Cardiac muscle cell (in vitro differentiated cells and primary cell): ENCODE measurements around the gene CCSER2. TPM values are rescaled to one million over a fixed set of nuclear protein-coding genes. Genes with fewer than 3 reads are reported as not detected.
"Not testable (repeated sequence)": the region's sequence is repeated elsewhere in the genome, so short reads cannot be mapped to it uniquely, and the experiment has no call there.

ENCODE experiments used
- DNase-seq, 2 donors: peaks; one replicate each; pipeline versions ENCODE4 v3.0.0 to v3.0.0-alpha.2; 2010 to 2017; ENCODE audit warnings: low read depth in 1 of 2, low spot score in 1 of 2
- H3K27ac ChIP-seq: fragments of 200-600 bp; sonication (generic); 2 replicates; pipeline ENCODE4 v1.5.1; 2016
- H3K27me3 ChIP-seq: fragments of 200-600 bp; sonication (generic); 2 replicates; pipeline ENCODE4 v1.6.0; 2016; ENCODE audit warnings: control low read depth
- H3K36me3 ChIP-seq: fragments of 200-600 bp; sonication (generic); 2 replicates; pipeline ENCODE4 v1.5.1; 2016; ENCODE audit warnings: control low read depth
- H3K4me1 ChIP-seq: fragments of 200-600 bp; sonication (generic); 2 replicates; pipeline ENCODE4 v1.8.1; 2017; ENCODE audit warnings: low read depth, mild to moderate bottlenecking, mixed run types
- H3K4me3 ChIP-seq: fragments of 200-600 bp; sonication (generic); 2 replicates; pipeline ENCODE4 v1.5.1; 2016; ENCODE audit warnings: mild to moderate bottlenecking
- H3K9me3 ChIP-seq: fragments of 200-600 bp; sonication (generic); 2 replicates; pipeline ENCODE4 v1.5.1; 2017; ENCODE audit warnings: low read depth, mild to moderate bottlenecking, control low read depth
- polyA plus RNA-seq: library from polyadenylated mRNA; unstranded; fragments of >200 nt; fragmentation: Nextera tagmentation; extraction: Ambion mirVana; gene quantifications from 2 replicates; pipeline ENCODE4 v1.2.1, GENCODE V29; 2016
- total RNA-seq: library from RNA; depleted of rRNA; stranded (reverse); fragments of >200 nt; gene quantifications from 2 replicates; pipeline ENCODE4 v1.2.3, GENCODE V29; 2016
- TF ChIP-seq, protein P1 (sequence below): IDR thresholded peaks from 2 replicates; pipeline ENCODE4 v1.5.1; 2012; ENCODE audit warnings: low read depth, mild to moderate bottlenecking, low read length

The CCSER2 gene
- total and polyA plus RNA-seq, 2 experiments from 2014 or later, result 22.5 to 32.9 TPM

- TF ChIP-seq, protein P1, sequence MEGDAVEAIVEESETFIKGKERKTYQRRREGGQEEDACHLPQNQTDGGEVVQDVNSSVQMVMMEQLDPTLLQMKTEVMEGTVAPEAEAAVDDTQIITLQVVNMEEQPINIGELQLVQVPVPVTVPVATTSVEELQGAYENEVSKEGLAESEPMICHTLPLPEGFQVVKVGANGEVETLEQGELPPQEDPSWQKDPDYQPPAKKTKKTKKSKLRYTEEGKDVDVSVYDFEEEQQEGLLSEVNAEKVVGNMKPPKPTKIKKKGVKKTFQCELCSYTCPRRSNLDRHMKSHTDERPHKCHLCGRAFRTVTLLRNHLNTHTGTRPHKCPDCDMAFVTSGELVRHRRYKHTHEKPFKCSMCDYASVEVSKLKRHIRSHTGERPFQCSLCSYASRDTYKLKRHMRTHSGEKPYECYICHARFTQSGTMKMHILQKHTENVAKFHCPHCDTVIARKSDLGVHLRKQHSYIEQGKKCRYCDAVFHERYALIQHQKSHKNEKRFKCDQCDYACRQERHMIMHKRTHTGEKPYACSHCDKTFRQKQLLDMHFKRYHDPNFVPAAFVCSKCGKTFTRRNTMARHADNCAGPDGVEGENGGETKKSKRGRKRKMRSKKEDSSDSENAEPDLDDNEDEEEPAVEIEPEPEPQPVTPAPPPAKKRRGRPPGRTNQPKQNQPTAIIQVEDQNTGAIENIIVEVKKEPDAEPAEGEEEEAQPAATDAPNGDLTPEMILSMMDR, result no peak
- DNase-seq, result no peak
- no peaks in the 10 kb centered on the region for H3K4me1 ChIP-seq
- no peaks in the 10 kb centered on the region for H3K36me3 ChIP-seq
- H3K9me3 ChIP-seq, result no peaks in the 10 kb centered on the region
- H3K27me3 ChIP-seq, result no peaks in the 10 kb centered on the region
- no peak overlapping the region for H3K27ac ChIP-seq
- H3K4me3 ChIP-seq, result no peak overlapping the region
These were observed 13.1 kb downstream of the CCSER2 start for GRCh38 chr10:84341538-84341856.

- H3K9me3 ChIP-seq, result no peaks in the 10 kb centered on the region
- H3K4me1 ChIP-seq, result no peaks in the 10 kb centered on the region
- no peak for DNase-seq
- H3K27ac ChIP-seq, result no peak overlapping the region
- no peaks in the 10 kb centered on the region for H3K27me3 ChIP-seq
- TF ChIP-seq, protein P1, result no peak
- H3K36me3 ChIP-seq, result no peaks in the 10 kb centered on the region
- no peak overlapping the region for H3K4me3 ChIP-seq
These were observed 13.6 kb downstream of the CCSER2 start for GRCh38 chr10:84341983-84342382.

DNA sequence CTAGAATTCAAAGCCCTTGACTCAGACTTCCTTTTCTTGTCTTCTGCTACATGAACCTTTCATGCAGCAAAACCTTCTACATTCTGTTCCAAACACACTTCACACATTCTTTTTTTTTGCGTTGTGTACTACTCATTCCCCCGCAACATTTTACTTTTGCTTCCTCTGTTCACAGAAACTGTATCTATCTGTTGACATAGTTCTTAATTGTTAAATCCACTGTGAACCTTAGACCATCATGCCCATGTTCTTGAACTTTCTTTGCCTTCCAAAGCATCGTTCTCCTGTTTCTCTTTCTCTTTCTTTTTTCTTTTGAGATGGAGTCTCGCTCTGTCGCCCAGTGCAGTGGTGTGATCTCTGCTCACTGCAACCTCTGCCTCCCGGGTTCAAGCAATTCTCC lies 14.2 kb downstream of the CCSER2 start:
- no peak overlapping the region for H3K27ac ChIP-seq
- no peaks in the 10 kb centered on the region for H3K36me3 ChIP-seq
- no peak overlapping the region for H3K4me3 ChIP-seq
- no peaks in the 10 kb centered on the region for H3K9me3 ChIP-seq
- TF ChIP-seq, protein P1, result no peak
- no peaks in the 10 kb centered on the region for H3K27me3 ChIP-seq
- DNase-seq, result no peak
- no peaks in the 10 kb centered on the region for H3K4me1 ChIP-seq

DNA sequence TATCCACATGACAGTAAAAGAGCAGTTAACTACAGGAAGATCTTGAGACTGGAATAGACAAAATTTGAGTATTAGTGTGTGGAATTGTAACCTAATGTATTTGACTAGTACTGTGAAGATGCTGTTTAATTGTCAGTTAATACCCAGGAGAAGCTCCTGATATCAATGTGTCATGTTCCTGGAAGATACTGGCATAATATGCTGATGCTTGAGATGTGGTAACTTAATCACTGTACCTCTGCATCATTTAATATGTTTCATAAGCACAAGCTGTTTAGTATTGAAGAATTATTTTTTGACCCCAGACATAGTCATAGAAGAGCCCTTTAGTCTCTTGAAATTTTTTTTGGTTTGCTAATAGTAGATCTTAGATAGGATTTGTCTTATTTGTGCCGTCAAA lies 15.4 kb downstream of the CCSER2 start:
- Histone ChIP-seq H3K4me1 (no peaks in the 10 kb centered on the region), H3K36me3 (no peaks in the 10 kb centered on the region), H3K27me3 (no peaks in the 10 kb centered on the region), H3K27ac (no peak overlapping the region), H3K9me3 (no peaks in the 10 kb centered on the region), H3K4me3 (no peak overlapping the region)
- TF ChIP-seq, protein P1, result no peak
- DNase-seq, result no peak

DNA sequence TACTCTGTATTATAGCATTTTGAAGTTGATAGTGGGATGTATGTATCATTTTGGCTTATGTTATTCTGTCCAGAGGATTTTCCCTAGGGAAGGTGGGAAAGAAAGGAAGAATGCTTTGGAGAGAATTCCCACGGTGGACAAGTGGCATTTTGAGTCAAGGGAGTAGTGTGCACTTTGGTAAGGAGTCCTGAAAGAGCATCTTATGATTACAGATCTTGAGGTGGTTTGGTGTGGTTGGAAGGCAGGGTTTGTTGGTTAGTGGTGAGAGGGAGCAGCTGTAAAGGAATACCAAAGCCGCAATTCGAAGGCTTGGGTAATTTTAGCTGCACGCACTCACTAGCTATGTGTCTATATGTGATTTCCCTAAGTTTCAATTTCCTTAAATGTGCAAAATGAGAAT lies 16.1 kb downstream of the CCSER2 start:
- Histone ChIP-seq H3K4me1 (no peaks in the 10 kb centered on the region), H3K27ac (no peak overlapping the region), H3K36me3 (no peaks in the 10 kb centered on the region), H3K4me3 (no peak overlapping the region), H3K9me3 (no peaks in the 10 kb centered on the region), H3K27me3 (no peaks in the 10 kb centered on the region)
- TF ChIP-seq, protein P1, result no peak
- DNase-seq, result no peak

DNA sequence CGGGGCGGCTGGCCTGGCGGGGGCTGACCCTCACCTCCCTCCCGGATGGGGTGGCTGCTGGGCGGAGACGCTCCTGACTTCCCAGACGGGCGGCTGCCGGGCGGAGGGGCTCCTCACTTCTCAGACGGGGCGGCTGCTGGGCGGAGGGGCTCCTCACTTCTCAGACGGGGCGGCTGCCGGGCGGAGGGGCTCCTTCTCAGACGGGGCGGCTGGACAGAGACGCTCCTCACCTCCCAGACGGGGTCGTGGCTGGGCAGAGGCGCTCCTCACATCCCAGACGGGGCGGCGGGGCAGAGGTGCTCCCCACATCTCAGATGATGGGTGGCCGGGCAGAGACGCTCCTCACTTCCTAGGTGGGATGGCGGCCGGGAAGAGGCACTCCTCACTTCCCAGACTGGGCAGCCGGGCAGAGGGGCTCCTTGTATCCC lies 19.2 kb downstream of the CCSER2 start:
- not testable (repeated sequence) for H3K4me3 ChIP-seq, H3K27me3 ChIP-seq, H3K27ac ChIP-seq, H3K9me3 ChIP-seq, DNase-seq, H3K36me3 ChIP-seq, H3K4me1 ChIP-seq
